Inflammatory macrophage treated with lipopolysaccharide for 1 hour (primary cell): ENCODE data around the gene DNAJC3.
"Not testable (repeated sequence)": the region's sequence is repeated elsewhere in the genome, so short reads cannot be mapped to it uniquely, and the experiment has no call there.

Experiments
- DNase-seq, 2 donors: peaks; one replicate each; pipeline ENCODE4 v3.0.0-alpha.2; 2020 to 2022

DNAJC3 gene

DNA sequence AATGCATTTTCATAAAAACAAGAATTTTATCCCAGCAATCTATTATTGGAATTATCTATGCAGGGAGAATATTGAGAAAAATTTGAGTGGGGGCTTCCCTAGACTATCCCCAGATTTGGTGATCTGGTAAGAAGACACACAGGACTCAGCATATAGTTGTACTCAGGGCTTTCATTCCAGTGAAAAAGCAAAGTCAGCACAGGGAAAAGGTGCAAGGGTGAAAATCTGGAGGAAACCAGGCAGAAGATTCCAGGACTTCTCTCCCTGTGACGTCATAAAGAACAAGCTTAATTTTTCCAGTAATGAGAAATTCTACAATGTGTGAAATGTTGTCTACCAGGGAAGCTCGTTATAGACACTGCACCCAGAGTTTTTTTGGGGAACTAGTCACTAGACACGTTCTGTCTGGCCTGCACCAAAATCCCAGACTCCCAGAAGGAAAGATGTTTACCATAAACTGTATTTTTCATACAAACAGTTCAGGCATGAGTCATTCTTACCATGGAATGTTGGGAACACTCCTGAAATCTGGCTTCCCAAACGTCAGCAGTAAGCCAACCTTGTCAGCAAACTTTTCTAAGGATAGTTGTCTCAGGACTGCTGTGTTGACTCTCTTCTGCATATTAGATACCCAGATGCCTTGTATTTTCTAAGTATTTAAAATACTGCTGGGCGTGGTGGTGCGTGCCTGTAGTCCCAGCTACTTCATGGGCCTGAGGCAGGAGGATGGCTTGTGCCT lies 107.4 kb downstream of the DNAJC3 start:
- DNase-seq: no peak

DNA sequence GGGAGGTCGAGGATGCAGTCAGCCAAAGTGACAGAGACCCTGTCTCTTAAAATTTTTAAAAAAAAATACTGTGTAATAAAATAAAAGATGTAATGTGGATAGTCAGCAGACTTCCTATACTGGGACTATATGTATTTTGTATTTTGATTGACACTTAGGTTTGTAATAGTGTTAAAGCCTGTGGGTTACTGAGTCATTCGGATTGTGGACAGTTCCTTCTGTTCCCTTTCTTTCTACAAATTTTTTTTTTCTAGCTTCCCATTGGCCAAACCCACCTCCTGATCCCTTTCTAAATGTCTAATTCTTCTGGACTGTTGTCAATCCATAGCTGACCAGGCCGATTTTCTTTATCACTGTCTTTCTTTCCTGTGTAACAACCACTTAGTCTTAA lies 108.0 kb downstream of the DNAJC3 start:
- peak in 1 of 2 donors; percentile 9 for DNase-seq

DNA sequence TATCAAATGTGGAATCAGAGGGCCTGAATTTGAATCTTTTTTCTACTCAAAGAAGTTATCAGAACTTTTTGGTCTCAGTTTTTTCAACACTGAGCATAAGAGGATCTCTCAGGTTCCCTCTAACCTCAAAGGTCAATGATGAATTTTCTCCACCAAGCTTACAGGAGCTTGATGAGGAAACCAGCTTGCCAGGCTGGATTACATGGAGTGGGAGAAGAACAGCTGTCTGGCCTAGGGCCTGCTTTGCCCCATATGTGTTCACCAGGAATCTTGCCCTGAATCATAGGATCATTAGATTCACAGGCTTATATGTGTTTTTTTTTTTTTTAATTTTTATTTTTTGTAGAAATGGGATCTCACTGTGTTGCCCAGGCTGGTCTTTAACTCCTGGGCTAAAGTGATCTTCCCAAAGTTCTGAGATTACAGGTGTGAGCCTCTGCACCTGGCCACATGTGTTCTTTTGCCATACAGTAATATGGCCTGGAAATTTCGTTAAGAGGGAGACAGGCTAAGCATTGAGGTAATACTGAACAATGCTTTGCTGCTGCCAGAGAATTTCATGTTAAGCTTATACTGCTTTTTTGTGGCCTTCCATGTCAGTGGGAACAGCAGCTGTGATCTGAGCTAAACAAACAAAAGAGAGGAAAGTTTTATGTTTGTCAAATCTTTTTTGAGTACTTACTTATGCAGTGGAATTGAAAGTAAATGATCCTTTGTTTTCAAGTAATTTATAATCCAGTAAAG lies 110.6 kb downstream of the DNAJC3 start:
- DNase-seq: no peak

- DNase-seq: no peak
Measured at GRCh38 chr13:95788100-95788463, 111.1 kb downstream of the DNAJC3 start.

DNA sequence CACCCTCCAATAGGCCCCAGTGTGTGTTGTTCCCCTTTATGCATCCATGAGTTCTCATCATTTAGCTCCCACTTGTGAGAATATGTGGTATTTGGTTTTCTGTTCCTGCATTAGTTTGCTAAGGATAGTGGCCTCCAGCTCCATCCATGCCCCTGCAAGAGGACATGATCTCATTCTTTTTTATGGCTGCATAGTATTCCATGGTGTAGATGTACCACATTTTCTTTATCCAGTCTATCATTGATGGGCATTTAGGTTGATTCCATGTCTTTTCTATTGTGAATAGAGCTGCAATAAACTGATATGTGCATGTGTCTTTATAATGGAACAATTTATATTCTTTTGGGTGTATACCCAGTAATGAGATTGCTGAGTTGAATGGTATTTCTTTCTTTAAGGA lies 112.4 kb downstream of the DNAJC3 start:
- DNase-seq: not testable (repeated sequence)

- DNase-seq: no peak
Measured at GRCh38 chr13:95791084-95791722, 114.3 kb downstream of the DNAJC3 start.

GRCh38 chr13:95793018-95793555 lies 116.1 kb downstream of the DNAJC3 start:
- no peak for DNase-seq

GRCh38 chr13:95793781-95794180 lies 116.8 kb downstream of the DNAJC3 start:
- no peak for DNase-seq

GRCh38 chr13:95797016-95797415 lies 120.1 kb downstream of the DNAJC3 start:
- DNase-seq: no peak

- no peak for DNase-seq
Measured at GRCh38 chr13:95800436-95800835, 123.5 kb downstream of the DNAJC3 start.

GRCh38 chr13:95801825-95802224 lies 124.9 kb downstream of the DNAJC3 start:
- no peak for DNase-seq

- DNase-seq: no peak
Measured at GRCh38 chr13:95805921-95806320, 129.0 kb downstream of the DNAJC3 start.

- DNase-seq: no peak
Measured at GRCh38 chr13:95809429-95809828, 132.5 kb downstream of the DNAJC3 start.

GRCh38 chr13:95813139-95813538 lies 136.2 kb downstream of the DNAJC3 start:
- DNase-seq: no peak

DNA sequence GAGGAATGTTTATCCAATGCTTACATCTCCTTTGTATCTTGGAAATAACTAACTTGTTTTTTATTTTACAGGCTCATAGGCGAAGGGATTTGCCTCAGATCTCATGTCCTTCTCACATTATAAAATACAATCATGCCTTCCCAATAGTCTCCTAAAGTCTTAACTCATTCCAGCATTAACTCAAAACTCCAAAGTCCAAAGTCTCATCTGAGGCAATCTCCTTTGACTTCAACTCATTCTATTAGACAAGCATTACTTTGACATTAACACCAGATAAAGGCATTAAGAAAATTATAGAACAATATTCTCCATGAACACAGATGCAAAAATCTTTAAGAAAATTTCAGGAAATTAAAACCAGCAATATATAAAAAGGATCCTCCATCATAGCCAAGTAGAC lies 137.6 kb downstream of the DNAJC3 start:
- no peak for DNase-seq

GRCh38 chr13:95822303-95822702 lies 145.4 kb downstream of the DNAJC3 start:
- DNase-seq: no peak

- no peak for DNase-seq
Measured at GRCh38 chr13:95833126-95833525, 156.2 kb downstream of the DNAJC3 start.

DNA sequence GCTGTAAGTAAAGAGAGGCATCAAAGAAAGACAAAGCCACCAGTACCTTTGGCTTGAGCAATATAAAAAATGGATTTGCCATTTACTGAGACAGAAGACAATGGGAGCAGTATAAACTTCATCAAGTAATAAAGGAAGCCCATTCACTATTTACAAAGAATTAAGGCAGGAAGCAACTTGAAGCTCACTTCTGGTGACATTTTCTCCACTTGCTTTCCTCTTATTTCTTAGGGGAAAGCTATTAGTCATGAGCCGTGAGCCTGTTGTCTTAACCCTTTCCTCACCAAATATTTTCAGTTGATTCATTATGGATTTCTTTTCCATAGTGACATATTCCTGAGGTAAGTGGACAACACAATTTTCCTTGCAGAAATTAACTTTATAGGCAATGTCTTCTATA lies 156.8 kb downstream of the DNAJC3 start:
- no peak for DNase-seq

DNA sequence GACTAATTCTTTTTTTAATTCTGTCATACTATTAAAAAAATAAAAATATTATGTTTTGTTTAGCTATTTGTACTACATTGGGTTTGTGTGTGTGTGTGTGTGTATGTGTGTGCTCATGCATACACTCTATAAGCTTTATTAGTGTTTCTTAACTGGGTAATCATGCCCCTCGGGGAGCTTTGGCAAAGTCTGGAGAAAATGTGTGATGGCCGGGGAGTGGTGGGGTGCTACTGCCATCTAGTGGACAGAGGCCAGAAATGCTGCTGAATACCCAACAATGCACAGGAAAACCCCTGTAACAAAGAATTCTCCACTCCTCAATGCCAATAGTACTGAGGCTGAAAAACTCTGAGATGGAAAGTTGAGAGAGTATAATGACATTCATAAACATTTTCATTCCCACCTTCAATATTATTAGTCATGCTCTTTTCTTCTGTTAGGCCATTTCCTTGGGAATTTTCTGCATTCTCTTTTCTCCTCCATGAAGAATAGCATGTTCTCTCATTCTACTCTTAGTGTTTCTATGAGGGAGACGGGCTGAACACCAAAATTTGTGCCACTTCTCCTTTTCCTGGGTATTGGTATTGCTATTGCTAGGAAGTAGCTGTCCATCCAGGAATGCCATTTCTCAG lies 157.3 kb downstream of the DNAJC3 start:
- peak; percentile 41 to 87 for DNase-seq

- DNase-seq: no peak
Measured at GRCh38 chr13:95841894-95842293, 165.0 kb downstream of the DNAJC3 start.

DNA sequence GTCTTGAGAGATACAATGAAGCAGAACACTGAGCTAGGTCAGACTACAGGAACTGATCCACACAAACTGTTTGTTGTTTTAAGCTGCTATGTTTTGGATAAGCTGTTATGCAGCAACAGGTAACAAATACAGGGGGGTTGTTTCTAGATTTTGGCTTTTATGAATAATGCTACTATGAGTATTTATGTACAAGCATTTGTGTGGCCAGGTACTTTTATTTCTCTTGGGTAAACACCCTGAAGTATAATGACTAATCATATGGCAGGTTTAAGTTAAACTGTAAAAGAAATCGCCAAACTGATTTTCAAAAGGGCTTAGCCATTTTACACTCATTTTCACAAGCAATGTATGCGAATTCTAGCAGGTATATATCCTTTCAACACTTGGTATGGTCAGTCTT lies 166.0 kb downstream of the DNAJC3 start:
- no peak for DNase-seq
